GM15510 (cell line): ENCODE data around the gene PHACTR4.
A peak's percentile ranks its signal among the peaks of the same experiment; 100 is the strongest.

Experiments
- POLR2A ChIP-seq: IDR thresholded peaks from 3 replicates; pipeline ENCODE4 v1.6.1; 2011; ENCODE audit warnings: borderline replicate concordance; ENCODE audit not compliant: insufficient read length; ENCODE audit errors: extremely low read depth

The PHACTR4 gene

DNA sequence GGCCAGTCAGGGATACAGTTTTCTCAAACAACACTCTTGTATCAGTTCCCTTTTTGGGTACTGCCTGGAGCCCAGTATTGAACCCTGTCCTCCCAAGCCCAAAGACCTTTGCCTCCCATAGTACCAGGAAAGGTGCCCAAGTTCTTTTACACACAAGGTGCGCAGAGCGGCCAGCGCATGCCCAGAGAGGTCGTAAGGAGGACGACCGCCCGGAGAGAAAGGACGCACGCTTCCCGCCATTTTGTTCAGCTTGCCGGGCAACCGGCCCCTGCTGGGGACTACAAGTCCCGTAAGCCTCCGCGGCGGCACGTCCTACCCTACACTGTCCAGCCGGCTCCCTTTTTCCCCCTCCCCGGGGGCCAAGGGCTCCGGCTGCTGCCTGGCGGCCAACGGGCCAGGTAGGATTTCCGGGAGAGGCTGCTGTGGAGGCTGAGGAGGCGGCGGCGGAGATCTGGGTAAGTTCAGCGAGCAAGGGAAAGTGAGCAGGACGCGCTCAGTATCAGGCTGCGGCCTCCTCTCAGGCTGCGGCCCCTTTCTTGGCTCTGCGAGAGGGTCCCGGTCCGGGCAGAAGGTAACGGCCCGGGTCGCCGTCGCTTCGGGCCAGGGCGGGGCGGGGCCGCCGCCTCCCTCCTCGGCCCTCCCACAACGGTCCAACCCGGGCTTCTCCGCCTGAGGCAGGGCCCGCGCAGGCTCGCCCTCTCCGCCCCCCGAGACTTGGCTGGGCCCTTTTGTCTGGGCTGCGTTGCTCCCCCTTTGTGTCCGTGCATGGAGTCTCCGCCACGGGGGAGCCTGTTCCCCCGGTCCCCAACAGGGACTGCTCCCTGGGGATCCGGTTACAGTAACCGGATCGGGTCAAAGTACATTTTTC lies at the start of gene PHACTR4:
TSS of gene PHACTR4 (plus strand) at position 370 of the 868 bp plus-strand sequence. CDS start 37,708 bp downstream, outside the sequence.
- peak; percentile 83 for TF ChIP-seq POLR2A

DNA sequence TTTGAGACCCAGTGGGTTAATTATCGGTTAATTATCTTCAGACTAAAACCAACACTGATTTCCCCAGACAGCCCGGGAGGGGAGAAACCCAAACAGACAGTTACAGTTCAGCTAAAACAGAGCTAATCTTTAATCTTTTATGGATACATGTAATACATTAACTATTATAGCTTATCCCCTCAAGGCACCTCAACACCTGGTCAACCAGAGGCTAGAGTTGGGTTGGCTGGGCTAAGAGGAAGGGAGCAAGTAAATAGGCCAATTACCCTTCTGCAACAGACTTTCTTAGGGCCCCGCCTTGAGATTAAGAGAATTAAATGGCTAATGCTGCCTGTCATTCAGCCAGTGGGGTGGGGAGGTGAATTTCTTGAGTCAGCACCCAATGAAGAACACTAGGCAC lies 47.3 kb upstream of the PHACTR4 start:
- TF ChIP-seq POLR2A, result no peak

DNA sequence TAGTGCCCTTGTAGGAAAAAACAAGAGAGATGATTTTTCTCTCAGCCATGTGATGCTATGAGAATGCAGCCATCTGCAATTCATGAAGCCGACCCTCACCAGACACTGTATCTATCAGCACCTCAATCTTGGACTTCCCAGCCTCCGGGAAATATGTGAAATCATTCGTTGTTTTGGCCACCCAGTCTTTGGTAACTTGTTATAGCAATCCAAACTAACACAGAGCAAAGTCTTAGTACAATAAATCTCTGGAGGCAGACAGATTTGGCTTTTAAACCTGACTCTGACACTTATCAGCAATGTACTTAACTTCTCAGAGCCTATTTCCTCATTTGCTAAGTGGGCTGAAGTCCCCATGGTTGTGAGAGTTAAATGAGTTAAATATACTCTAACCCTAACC lies 45.8 kb upstream of the PHACTR4 start:
- no peak for TF ChIP-seq POLR2A

DNA sequence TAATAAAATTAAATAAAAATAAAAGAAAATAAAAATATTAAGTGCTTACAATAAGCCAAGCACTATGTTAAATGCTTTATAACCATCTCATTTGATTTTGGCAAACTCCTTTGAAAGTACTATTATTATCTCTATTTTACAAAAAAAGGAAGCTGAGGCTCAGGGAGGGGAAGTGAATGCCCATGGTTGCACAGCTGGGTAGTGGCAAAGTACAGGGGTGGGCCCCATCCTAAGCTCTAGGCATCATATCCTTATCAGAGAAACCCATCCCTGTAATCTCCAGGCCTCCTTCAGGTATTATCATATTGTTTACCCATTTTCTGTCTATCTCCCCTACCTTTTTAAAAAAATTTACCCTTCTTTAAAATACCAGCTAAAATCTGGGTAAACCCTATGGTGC lies 43.0 kb upstream of the PHACTR4 start:
- no peak for TF ChIP-seq POLR2A

DNA sequence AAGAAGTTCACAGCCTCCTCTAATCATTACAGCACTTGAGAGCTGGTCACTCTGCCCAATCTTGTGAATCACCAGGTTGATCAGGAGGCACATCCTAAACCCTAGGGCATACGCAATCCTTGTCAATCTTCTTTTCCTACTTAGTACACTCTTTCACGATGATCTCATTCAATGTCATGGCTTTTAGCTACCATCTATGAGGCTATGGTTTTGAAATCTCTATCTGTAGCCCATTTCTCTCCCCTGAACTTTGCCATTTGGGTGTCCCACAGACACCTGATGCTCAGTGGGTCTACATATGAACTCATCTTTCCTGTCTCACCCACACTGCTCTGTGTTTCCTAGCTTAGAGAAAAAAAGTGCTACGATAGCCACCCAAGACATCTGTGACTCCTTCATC lies 42.6 kb upstream of the PHACTR4 start:
- no peak for TF ChIP-seq POLR2A

DNA sequence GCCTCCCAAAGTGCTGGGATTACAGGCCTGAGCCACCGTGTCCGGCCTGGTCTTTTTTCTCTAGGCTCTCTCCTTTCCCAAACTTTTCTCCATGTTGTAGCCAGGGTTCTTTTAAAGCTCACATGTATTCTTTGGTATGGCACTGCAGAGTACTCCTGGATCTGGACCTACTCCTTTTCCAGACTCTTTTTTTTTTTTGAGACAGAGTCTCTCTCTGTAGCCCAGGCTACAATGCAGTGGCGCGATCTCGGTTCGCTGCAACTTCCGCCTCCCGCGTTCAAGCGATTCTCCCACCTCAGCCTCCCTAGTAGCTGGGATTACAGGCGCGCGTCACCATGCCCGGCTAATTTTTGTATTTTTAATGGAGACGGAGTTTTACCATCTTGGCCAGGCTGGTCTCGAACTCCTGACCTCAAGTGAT lies 41.3 kb upstream of the PHACTR4 start:
- no peak for TF ChIP-seq POLR2A

DNA sequence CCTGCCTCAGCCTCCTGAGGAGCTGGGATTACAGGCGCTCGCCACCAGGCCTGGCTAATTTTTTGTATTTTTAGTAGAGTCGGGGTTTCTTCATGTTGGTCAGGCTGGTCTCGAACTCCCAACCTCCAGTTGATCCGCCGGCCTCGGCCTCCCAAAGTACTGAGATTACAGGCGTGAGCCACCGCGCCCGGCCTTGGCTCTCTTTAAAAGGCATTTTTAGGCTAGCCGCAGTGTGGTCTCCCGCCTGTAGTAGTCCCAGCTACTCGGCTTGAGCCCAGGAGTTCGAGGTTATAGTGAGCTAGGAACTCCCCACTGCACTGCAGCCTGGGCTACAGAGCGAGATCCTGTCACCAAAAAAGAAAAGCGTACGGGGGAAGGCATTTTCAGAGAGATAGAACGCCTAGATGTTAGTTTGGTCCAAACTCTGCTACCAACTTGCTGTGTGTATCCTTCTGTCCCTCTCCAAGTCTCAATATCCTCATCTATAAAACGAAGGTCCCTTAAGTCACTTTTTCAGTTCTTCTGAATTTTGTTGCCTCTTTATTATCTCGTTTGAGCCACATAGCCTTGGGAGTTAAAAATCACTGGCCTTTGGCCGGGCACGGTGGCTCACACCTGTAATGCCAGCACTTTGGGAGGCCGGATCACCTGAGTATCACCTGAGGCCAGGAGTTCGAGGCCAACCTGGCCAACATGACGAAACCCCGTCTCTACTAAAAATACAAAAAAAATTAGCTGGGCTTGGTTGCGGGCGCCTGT lies 40.0 kb upstream of the PHACTR4 start:
- no peak for TF ChIP-seq POLR2A

DNA sequence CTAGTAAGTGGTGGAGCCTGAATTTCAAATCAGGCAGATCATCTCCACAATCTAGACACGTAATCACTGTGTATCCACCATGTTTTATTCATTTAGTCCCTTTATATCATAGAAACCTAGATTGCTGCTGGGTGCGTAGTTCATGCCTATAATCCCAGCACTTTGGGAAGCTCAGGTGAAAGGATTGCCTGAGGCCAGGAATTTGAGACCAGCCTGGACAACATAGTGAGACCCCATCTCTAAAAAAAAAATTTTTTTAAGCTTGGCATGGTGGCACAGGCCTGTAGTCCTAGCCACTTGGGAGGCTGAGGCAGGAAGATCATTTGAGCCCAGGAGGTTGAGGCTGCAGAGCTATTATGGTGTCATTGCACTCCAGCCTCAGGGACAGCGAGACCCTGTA lies 30.6 kb upstream of the PHACTR4 start:
- TF ChIP-seq POLR2A, result no peak

DNA sequence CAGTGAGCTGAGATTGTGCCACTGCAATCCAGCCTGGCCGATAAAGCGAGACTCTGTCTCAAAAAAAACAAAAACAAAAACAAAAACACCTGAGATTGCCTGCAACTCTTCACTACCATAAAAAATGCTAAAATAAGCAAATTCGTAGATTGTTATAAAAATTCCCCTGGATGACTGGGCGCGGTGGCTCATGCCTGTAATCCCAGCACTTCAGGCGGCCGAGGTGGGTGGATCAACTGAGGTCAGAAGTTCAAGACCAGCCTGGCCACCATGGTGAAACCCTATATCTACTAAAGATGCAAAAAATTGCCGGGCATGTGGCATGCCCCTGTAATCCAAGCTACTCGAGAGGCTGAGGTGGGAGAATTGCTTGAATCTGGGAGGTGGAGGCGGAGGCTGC lies 30.0 kb upstream of the PHACTR4 start:
- TF ChIP-seq POLR2A, result no peak

DNA sequence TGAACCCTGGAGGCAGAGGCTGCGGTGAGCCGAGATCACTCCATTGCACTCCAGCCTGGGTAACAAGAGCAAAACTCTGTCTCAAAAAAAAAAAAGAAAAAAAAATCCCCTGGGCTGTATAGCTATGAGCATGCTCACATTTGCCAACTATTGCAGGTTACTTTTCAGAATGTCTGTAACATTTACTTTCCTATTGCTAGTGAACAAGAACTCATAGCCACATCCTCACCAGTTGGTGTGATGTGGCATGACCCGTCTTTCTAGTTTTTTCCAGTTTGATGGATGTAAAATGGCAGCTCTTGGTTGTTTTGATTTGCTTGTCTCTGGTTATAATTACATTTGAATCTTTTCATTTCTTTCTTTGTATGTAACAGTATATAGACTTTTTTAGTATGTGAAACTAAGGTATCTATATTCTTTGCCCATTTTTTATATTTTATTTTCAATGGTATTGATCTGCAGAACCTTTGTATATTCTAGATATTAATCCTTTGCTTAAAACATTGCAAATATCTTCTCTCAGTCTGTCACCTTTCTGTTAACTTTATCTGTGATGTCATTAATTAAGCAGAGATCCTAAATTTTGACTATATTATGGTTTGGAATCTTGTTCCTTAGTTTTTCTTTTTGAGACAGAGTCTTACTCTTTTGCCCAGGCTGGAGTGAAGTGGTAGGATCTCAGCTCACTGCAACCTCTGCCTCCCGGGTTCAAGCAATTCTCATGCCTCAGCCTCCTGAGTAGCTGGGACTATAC lies 29.1 kb upstream of the PHACTR4 start:
- no peak for TF ChIP-seq POLR2A

DNA sequence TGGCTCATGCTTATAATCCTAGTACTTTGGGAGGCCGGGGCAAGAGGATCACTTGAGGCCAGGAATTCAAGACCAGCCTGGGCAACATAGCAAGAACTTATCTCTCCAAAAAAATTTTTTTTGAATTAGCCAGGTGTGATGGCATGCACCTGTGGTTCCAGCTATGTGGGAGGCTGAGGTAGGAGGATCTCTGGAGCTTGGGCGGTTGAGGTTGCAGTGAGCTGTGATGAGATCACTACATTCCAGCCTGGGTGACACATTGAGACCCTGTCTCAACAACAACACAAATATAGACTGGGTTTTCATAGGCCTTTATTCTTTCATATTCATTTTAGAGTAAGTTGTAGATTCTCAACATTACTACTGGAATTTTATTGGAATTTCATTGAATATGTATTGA lies 27.9 kb upstream of the PHACTR4 start:
- TF ChIP-seq POLR2A, result no peak

DNA sequence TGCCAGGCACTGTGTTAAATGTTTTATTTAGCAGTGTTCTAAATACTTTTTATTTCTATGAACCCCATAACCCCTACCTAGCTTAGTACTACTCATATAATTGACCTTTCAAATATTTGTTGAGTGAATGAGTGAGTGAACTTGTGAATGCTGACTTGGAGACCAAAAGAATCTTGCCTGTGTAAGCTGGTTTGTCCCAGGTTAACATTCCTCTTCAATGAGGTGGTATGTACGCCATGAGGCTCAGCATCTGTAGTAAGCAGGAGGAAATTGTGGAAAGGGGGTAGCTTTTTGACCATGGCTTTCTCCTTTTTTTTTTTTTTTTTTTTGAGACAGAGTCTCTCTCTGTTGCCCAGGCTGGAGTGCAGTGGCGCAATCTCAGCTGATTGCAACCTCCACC lies 26.1 kb upstream of the PHACTR4 start:
- no peak for TF ChIP-seq POLR2A

DNA sequence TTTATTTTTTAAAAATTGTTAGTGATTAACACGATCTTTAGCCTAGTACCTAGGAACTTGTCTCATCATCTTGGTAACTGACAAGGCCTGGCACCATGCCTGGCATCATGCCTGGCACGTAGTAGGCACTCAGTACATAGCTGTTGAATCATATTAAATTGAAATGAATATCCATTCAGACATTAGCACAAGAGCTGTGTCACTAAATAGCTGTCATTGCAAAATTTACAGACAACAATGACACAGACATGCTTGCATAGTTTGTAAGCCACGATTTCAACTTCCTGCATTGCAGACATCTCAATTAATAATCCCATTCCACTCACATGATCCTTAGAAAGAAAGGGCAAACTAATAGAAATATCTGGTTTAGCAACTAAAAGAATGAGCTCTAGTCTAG lies 15.4 kb upstream of the PHACTR4 start:
- no peak for TF ChIP-seq POLR2A

DNA sequence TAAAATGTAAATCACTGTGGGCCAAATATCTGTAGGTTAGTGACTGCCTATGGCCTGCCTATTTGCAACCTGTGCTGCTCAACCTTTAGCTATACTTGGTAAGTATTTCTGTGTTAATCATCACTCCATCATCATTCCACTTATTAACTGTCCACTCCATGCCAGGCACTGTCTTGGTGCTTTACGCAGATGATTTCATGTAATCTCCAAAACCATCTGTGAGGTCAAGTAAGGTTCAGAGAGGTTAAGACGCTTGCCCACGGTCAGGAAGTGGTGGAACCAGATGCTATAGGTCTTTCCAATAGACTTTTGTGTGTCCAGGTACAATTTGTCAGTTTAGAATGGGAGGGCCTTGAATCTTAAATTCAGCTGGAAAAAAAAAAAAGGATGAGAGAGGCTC lies 10.8 kb upstream of the PHACTR4 start:
- no peak for TF ChIP-seq POLR2A
